H9 (cell line): ENCODE results near the gene ABCA13. TPM values are rescaled to one million over a fixed set of nuclear protein-coding genes. Genes with fewer than 3 reads are reported as not detected.

Source experiments
- DNase-seq: peaks from one replicate; pipeline ENCODE4 v3.0.0-alpha.2; 2017
- H2AFZ ChIP-seq: one replicate; pipeline ENCODE4 v1.6.1; 2013; ENCODE audit warnings: mild to moderate bottlenecking, low read length, control low read depth, moderate library complexity
- H2AK5ac ChIP-seq: 2 replicates; pipeline ENCODE4 v1.6.1; 2013; ENCODE audit warnings: low read length, control low read depth, mixed read lengths; ENCODE audit not compliant: insufficient read length
- H2BK120ac ChIP-seq: one replicate; pipeline ENCODE4 v1.6.1; 2013; ENCODE audit warnings: low read depth, mild to moderate bottlenecking, low read length, control low read depth, inconsistent platforms; ENCODE audit not compliant: poor library complexity, severe bottlenecking
- H2BK12ac ChIP-seq: 2 replicates; pipeline ENCODE4 v1.6.1; 2013; ENCODE audit warnings: low read length, control low read depth, mixed read lengths, low read depth; ENCODE audit not compliant: insufficient read length
- H2BK15ac ChIP-seq: 2 replicates; pipeline ENCODE4 v1.6.1; 2013; ENCODE audit warnings: low read depth, low read length, control low read depth
- H2BK20ac ChIP-seq: one replicate; pipeline ENCODE4 v1.6.1; 2013; ENCODE audit warnings: low read depth, mild to moderate bottlenecking, low read length, control low read depth, inconsistent platforms; ENCODE audit not compliant: poor library complexity, severe bottlenecking
- H2BK5ac ChIP-seq: 2 replicates; pipeline ENCODE4 v1.6.1; 2013; ENCODE audit warnings: low read length, control low read depth, mixed read lengths; ENCODE audit not compliant: insufficient read length
- H3K14ac ChIP-seq: 2 replicates; pipeline ENCODE4 v1.6.1; 2013; ENCODE audit warnings: low read length, control low read depth; ENCODE audit not compliant: insufficient read depth
- H3K18ac ChIP-seq: 2 replicates; pipeline ENCODE4 v1.6.1; 2013; ENCODE audit warnings: low read depth, mild to moderate bottlenecking, mixed read lengths, low read length, control low read depth; ENCODE audit not compliant: insufficient read length
- H3K23ac ChIP-seq: 2 replicates; pipeline ENCODE4 v1.6.1; 2013; ENCODE audit warnings: low read length, control low read depth, mixed read lengths, low read depth; ENCODE audit not compliant: insufficient read length
- H3K23me2 ChIP-seq: 2 replicates; pipeline ENCODE4 v1.6.1; 2013; ENCODE audit warnings: low read depth, mild to moderate bottlenecking, mixed read lengths, low read length, control low read depth; ENCODE audit not compliant: insufficient read length, poor library complexity, severe bottlenecking
- H3K27ac ChIP-seq: 2 replicates; pipeline ENCODE4 v1.5.1; 2013; ENCODE audit warnings: low read length, control low read depth, mixed read lengths, low read depth; ENCODE audit not compliant: insufficient read length
- H3K27me3 ChIP-seq: 2 replicates; pipeline ENCODE4 v1.6.1; 2013; ENCODE audit warnings: low read length, control low read depth, inconsistent platforms; ENCODE audit not compliant: insufficient read depth
- H3K4ac ChIP-seq: 2 replicates; pipeline ENCODE4 v1.6.1; 2013; ENCODE audit warnings: low read depth, mild to moderate bottlenecking, control low read depth, inconsistent platforms, low read length, moderate library complexity
- H3K4me1 ChIP-seq: 2 replicates; pipeline ENCODE4 v1.6.1; 2013; ENCODE audit warnings: low read length, control low read depth, inconsistent platforms; ENCODE audit not compliant: insufficient read depth
- H3K4me2 ChIP-seq: 2 replicates; pipeline ENCODE4 v1.6.1; 2013; ENCODE audit warnings: low read length, control low read depth, mixed read lengths; ENCODE audit not compliant: insufficient read length, insufficient read depth
- H3K56ac ChIP-seq: 2 replicates; pipeline ENCODE4 v1.6.1; 2013; ENCODE audit warnings: low read depth, mild to moderate bottlenecking, mixed read lengths, low read length, control low read depth; ENCODE audit not compliant: insufficient read length
- H3K79me1 ChIP-seq: 2 replicates; pipeline ENCODE4 v1.6.1; 2013; ENCODE audit warnings: low read depth, mild to moderate bottlenecking, moderate library complexity, low read length, control low read depth, inconsistent platforms; ENCODE audit not compliant: insufficient read depth, poor library complexity, severe bottlenecking
- H3K79me2 ChIP-seq: 2 replicates; pipeline ENCODE4 v1.6.1; 2013; ENCODE audit warnings: low read length, control low read depth, inconsistent platforms; ENCODE audit not compliant: insufficient read depth
- H3K9ac ChIP-seq: 2 replicates; pipeline ENCODE4 v1.6.1; 2013; ENCODE audit warnings: low read length, control low read depth, mixed read lengths; ENCODE audit not compliant: insufficient read length; ENCODE audit errors: extremely low read depth
- H3K9me3 ChIP-seq: one replicate; pipeline ENCODE4 v1.6.1; 2013; ENCODE audit warnings: low read depth, low read length, inconsistent platforms; ENCODE audit not compliant: control insufficient read depth
- H3T11ph ChIP-seq: one replicate; pipeline ENCODE4 v1.6.1; 2013; ENCODE audit warnings: mild to moderate bottlenecking, low read length, control low read depth, inconsistent platforms
- H4K20me1 ChIP-seq: one replicate; pipeline ENCODE4 v1.6.1; 2013; ENCODE audit not compliant: control insufficient read depth, insufficient read length, insufficient read depth
- H4K5ac ChIP-seq: 2 replicates; pipeline ENCODE4 v1.6.1; 2013; ENCODE audit warnings: low read depth, mild to moderate bottlenecking, mixed read lengths, low read length, control low read depth; ENCODE audit not compliant: insufficient read length
- H4K8ac ChIP-seq: replicated peaks from 2 replicates; pipeline ENCODE4 v1.6.1; 2013; ENCODE audit warnings: low read length, control low read depth, mixed read lengths, low read depth; ENCODE audit not compliant: insufficient read length
- H4K91ac ChIP-seq: 2 replicates; pipeline ENCODE4 v1.6.1; 2013; ENCODE audit warnings: low read depth, mild to moderate bottlenecking, moderate library complexity, mixed read lengths, low read length, control low read depth; ENCODE audit not compliant: insufficient read length
- H3K27ac Mint-ChIP-seq, 3 experiments: 2 replicates in 2 of 3; 3 replicates in 1 of 3; pipeline ENCODE4 v1.8.0; 2020 to 2021; ENCODE audit warnings: mixed read lengths in 3 of 3, mild to moderate bottlenecking in 1 of 3, moderate library complexity in 1 of 3
- H3K27me3 Mint-ChIP-seq: 2 replicates; pipeline ENCODE4 v1.8.0; 2021; ENCODE audit warnings: low read depth, mild to moderate bottlenecking, moderate library complexity, mixed read lengths
- H3K36me3 Mint-ChIP-seq, 3 experiments: 2 replicates in 2 of 3; 3 replicates in 1 of 3; pipeline ENCODE4 v1.8.0; 2020 to 2021; ENCODE audit warnings: low read depth in 3 of 3, mixed read lengths in 3 of 3; ENCODE audit not compliant: insufficient read depth in 1 of 3
- H3K4me1 Mint-ChIP-seq, 2 experiments: 2 replicates each; pipeline ENCODE4 v1.8.0; 2020; ENCODE audit warnings: mixed read lengths in 2 of 2
- H3K4me3 Mint-ChIP-seq, 2 experiments: 2 replicates in 1 of 2; 3 replicates in 1 of 2; pipeline ENCODE4 v1.8.0; 2020 to 2021; ENCODE audit warnings: mild to moderate bottlenecking in 2 of 2, mixed read lengths in 2 of 2, moderate library complexity in 1 of 2
- H3K9me3 Mint-ChIP-seq, 2 experiments: 2 replicates in 1 of 2; 3 replicates in 1 of 2; pipeline ENCODE4 v1.8.0; 2020; ENCODE audit warnings: mild to moderate bottlenecking in 2 of 2, mixed read lengths in 2 of 2, moderate library complexity in 1 of 2
- WGBS: extraction: QIAGEN DNeasy Blood & Tissue Kit; methylation state at CpG from one replicate; pipeline ENCODE4 v1.1.7; 2013; ENCODE audit warnings: missing lambda C conversion rate, low lambda C conversion rate, mixed read lengths; ENCODE audit not compliant: insufficient read length; ENCODE audit errors: extremely low coverage; 5-methylcytosine and 5-hydroxymethylcytosine counted together
- total RNA-seq: library from RNA; stranded (reverse); gene quantifications from 2 replicates; pipeline ENCODE4 v1.2.1, GENCODE V29; 2021
- TF ChIP-seq, protein P1 (sequence below): fragments of 200-600 bp; sonication (generic); conservative IDR thresholded peaks from 3 replicates; pipeline ENCODE4 v1.8.0; 2021; ENCODE audit warnings: antibody characterized with exemption, mild to moderate bottlenecking

ABCA13 gene
- total RNA-seq, 1 experiment from 2014 or later = 0.11 TPM

DNA sequence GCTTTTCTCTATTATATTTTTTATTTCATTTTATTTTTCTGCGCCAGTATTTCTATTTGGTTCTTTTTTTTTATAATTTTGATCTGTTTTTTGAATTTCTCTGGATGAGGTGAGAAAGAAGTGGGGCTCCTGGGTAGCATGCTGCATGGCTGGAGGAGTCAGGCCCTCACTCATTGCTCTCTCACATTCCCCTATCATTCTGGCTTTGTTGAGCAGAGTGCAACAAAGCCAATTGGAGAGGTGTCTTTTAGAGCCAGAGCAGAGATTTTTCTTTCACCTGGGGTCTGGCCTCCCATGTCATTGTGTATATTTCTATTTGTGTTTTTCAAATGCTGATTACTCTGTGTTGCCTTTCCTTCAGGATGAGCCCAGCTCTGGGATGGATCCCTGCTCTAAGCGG, 423.1 kb downstream of the ABCA13 start:
- H2BK120ac ChIP-seq = no peak overlapping the region
- H3K79me1 ChIP-seq = no peaks in the 10 kb centered on the region
- no peaks in the 10 kb centered on the region for H3K9me3 ChIP-seq
- TF ChIP-seq, protein P1, sequence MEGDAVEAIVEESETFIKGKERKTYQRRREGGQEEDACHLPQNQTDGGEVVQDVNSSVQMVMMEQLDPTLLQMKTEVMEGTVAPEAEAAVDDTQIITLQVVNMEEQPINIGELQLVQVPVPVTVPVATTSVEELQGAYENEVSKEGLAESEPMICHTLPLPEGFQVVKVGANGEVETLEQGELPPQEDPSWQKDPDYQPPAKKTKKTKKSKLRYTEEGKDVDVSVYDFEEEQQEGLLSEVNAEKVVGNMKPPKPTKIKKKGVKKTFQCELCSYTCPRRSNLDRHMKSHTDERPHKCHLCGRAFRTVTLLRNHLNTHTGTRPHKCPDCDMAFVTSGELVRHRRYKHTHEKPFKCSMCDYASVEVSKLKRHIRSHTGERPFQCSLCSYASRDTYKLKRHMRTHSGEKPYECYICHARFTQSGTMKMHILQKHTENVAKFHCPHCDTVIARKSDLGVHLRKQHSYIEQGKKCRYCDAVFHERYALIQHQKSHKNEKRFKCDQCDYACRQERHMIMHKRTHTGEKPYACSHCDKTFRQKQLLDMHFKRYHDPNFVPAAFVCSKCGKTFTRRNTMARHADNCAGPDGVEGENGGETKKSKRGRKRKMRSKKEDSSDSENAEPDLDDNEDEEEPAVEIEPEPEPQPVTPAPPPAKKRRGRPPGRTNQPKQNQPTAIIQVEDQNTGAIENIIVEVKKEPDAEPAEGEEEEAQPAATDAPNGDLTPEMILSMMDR = no peak
- H3K23me2 ChIP-seq = no peaks in the 10 kb centered on the region
- no peaks in the 10 kb centered on the region for H3K9me3 Mint-ChIP-seq
- no peak overlapping the region for H3K9ac ChIP-seq
- H3K27ac ChIP-seq = no peak overlapping the region
- no peak overlapping the region for H4K8ac ChIP-seq
- WGBS = no CpG with 5 or more reads among the region's 2 CpGs
- H2BK12ac ChIP-seq = no peak overlapping the region
- H3K4me1 Mint-ChIP-seq = peaks cover 10 to 14% of the 10 kb centered on the region in 2 experiments
- H3K23ac ChIP-seq = no peak overlapping the region
- H3K36me3 Mint-ChIP-seq = no peaks in the 10 kb centered on the region
- no peak overlapping the region for H3K4ac ChIP-seq
- no peak overlapping the region for H3K14ac ChIP-seq
- H3K18ac ChIP-seq = no peak overlapping the region
- H4K20me1 ChIP-seq = no peaks in the 10 kb centered on the region
- no peak overlapping the region for H2AFZ ChIP-seq
- no peaks in the 10 kb centered on the region for H3K4me1 ChIP-seq
- H3K56ac ChIP-seq = no peak overlapping the region
- no peak overlapping the region for H2BK20ac ChIP-seq
- no peak overlapping the region for H3T11ph ChIP-seq
- no peak overlapping the region for H2BK5ac ChIP-seq
- H4K5ac ChIP-seq = no peak overlapping the region
- H3K4me2 ChIP-seq = no peak overlapping the region
- no peak overlapping the region for H3K4me3 Mint-ChIP-seq
- H2AK5ac ChIP-seq = no peak overlapping the region
- no peak overlapping the region for H2BK15ac ChIP-seq
- no peak overlapping the region for H4K91ac ChIP-seq
- H3K27me3 ChIP-seq = no peaks in the 10 kb centered on the region
- DNase-seq = no peak
- peak overlapping the region in 1 of 3 experiments; percentile 68; a peak in 2 of 7 replicates for H3K27ac Mint-ChIP-seq
- no peaks in the 10 kb centered on the region for H3K79me2 ChIP-seq
- H3K27me3 Mint-ChIP-seq = no peaks in the 10 kb centered on the region
